Fibroblast of gingiva (primary cell): ENCODE results near the gene PCDHGB7.
"Not testable (repeated sequence)": the region's sequence is repeated elsewhere in the genome, so short reads cannot be mapped to it uniquely, and the experiment has no call there.

Experiments used
- DNase-seq: peaks from one replicate; pipeline ENCODE4 v3.0.0-alpha.2; 2011; ENCODE audit warnings: low read depth

PCDHGB7 gene

GRCh38 chr5:141397756-141398551, 19.5 kb upstream of the PCDHGB7 start, which contains the start of gene PCDHGB5:
Gene PCDHGB5 (plus strand): TSS chr5:141397947. CDS start chr5:141398128, 181 bp downstream.
- peak; percentile 53 for DNase-seq

GRCh38 chr5:141398608-141399007, 18.9 kb upstream of the PCDHGB7 start:
- no peak for DNase-seq

- DNase-seq, result no peak
These were observed 17.8 kb upstream of the PCDHGB7 start for GRCh38 chr5:141399555-141400258.

- DNase-seq, result no peak
These were observed 14.8 kb upstream of the PCDHGB7 start, which contains the start of gene PCDHGA9 for GRCh38 chr5:141402553-141403243. Gene PCDHGA9 (plus strand): TSS chr5:141402778. CDS start chr5:141402953, 175 bp downstream.

- no peak for DNase-seq
These were observed 14.1 kb upstream of the PCDHGB7 start for GRCh38 chr5:141403387-141403786.

GRCh38 chr5:141407790-141408505, 9.5 kb upstream of the PCDHGB7 start, which contains the start of gene PCDHGB6:
Gene PCDHGB6 (plus strand): TSS chr5:141408021. CDS start chr5:141408203, 182 bp downstream.
- peak; percentile 26 for DNase-seq

GRCh38 chr5:141409598-141410306, 7.7 kb upstream of the PCDHGB7 start:
- DNase-seq, result no peak

GRCh38 chr5:141411575-141411974, 5.9 kb upstream of the PCDHGB7 start:
- DNase-seq, result no peak

- peak; percentile 67 for DNase-seq
These were observed 4.5 kb upstream of the PCDHGB7 start, which contains the start of gene PCDHGA10 for GRCh38 chr5:141412854-141413539. Gene PCDHGA10 (plus strand): TSS chr5:141412987. CDS start chr5:141413176, 189 bp downstream.

- no peak for DNase-seq
These were observed 3.9 kb upstream of the PCDHGB7 start for GRCh38 chr5:141413540-141414069.

GRCh38 chr5:141414548-141415274, 2.8 kb upstream of the PCDHGB7 start:
- DNase-seq, result not testable (repeated sequence)

- DNase-seq, result not testable (repeated sequence)
These were observed 2.2 kb upstream of the PCDHGB7 start for GRCh38 chr5:141415275-141415618.

GRCh38 chr5:141419074-141419880, 1.8 kb downstream of the PCDHGB7 start:
- DNase-seq, result no peak

GRCh38 chr5:141420855-141421488, 3.5 kb downstream of the PCDHGB7 start, which contains the start of gene PCDHGA11:
Gene PCDHGA11 (plus strand): TSS chr5:141421051. CDS start chr5:141421228, 177 bp downstream.
- peak; percentile 36 for DNase-seq

GRCh38 chr5:141421489-141421855, 4.0 kb downstream of the PCDHGB7 start:
- DNase-seq, result no peak

- no peak for DNase-seq
These were observed 5.3 kb downstream of the PCDHGB7 start for GRCh38 chr5:141422742-141423291.

GRCh38 chr5:141427783-141428426, 10.4 kb downstream of the PCDHGB7 start:
- DNase-seq, result no peak
